Hepatocyte (in vitro differentiated cells): Measurements from ENCODE around the gene CNRIP1. TPM values are rescaled to one million over a fixed set of nuclear protein-coding genes. Genes with fewer than 3 reads are reported as not detected.

ENCODE experiments used
- DNase-seq: peaks from one replicate; pipeline ENCODE4 v3.0.0-alpha.2; 2016; ENCODE audit warnings: low spot score
- H2AFZ ChIP-seq: fragments of 200-600 bp; sonication (generic); 2 replicates; pipeline ENCODE4 v1.6.0; 2016; ENCODE audit warnings: antibody characterized with exemption, mild to moderate bottlenecking
- H3K27ac ChIP-seq: fragments of 200-600 bp; sonication (generic); 2 replicates; pipeline ENCODE4 v1.5.1; 2016; ENCODE audit warnings: mild to moderate bottlenecking
- H3K27me3 ChIP-seq: fragments of 200-600 bp; sonication (generic); 2 replicates; pipeline ENCODE4 v1.6.1; 2016
- H3K36me3 ChIP-seq: fragments of 200-600 bp; sonication (generic); replicated peaks from 2 replicates; pipeline ENCODE4 v1.5.1; 2016; ENCODE audit warnings: low read depth; ENCODE audit not compliant: insufficient read depth
- H3K4me1 ChIP-seq: fragments of 200-600 bp; sonication (generic); 2 replicates; pipeline ENCODE4 v1.5.1; 2016; ENCODE audit warnings: mild to moderate bottlenecking, moderate library complexity; ENCODE audit not compliant: insufficient read depth
- H3K4me2 ChIP-seq: fragments of 200-600 bp; sonication (generic); 2 replicates; pipeline ENCODE4 v1.6.0; 2016
- H3K4me3 ChIP-seq: fragments of 200-600 bp; sonication (generic); 2 replicates; pipeline ENCODE4 v1.5.1; 2016; ENCODE audit warnings: mild to moderate bottlenecking
- H3K79me2 ChIP-seq: fragments of 200-600 bp; sonication (generic); 2 replicates; pipeline ENCODE4 v1.6.0; 2017; ENCODE audit warnings: mild to moderate bottlenecking
- H3K9me2 ChIP-seq: fragments of 200-600 bp; sonication (generic); replicated peaks from 2 replicates; pipeline ENCODE4 v1.6.0; 2017; ENCODE audit warnings: mild to moderate bottlenecking; ENCODE audit not compliant: insufficient read depth
- H3K9me3 ChIP-seq: fragments of 200-600 bp; sonication (generic); 2 replicates; pipeline ENCODE4 v1.5.1; 2016; ENCODE audit warnings: low read depth, mild to moderate bottlenecking
- H4K20me1 ChIP-seq: fragments of 200-600 bp; sonication (generic); 2 replicates; pipeline ENCODE4 v1.6.0; 2016; ENCODE audit warnings: mild to moderate bottlenecking; ENCODE audit not compliant: insufficient read depth, poor library complexity, severe bottlenecking
- EZH2 ChIP-seq: fragments of 200-600 bp; sonication (generic); IDR thresholded peaks from 2 replicates; pipeline ENCODE4 v1.6.1; 2016; ENCODE audit warnings: antibody characterized with exemption, mild to moderate bottlenecking, borderline replicate concordance
- EZH2phosphoT487 ChIP-seq: fragments of 200-600 bp; sonication (generic); IDR thresholded peaks from one replicate; pipeline ENCODE4 v1.6.1; 2018; ENCODE audit warnings: antibody characterized with exemption, mild to moderate bottlenecking, low read depth, moderate library complexity; ENCODE audit not compliant: unreplicated experiment, severe bottlenecking
- WGBS: methylation state at CpG from one replicate; pipeline ENCODE4 v1.1.6; 2016; ENCODE audit warnings: low lambda C conversion rate; ENCODE audit errors: missing lambda C conversion rate; 5-methylcytosine and 5-hydroxymethylcytosine counted together
- polyA plus RNA-seq: library from polyadenylated mRNA; unstranded; fragments of >200 nt; fragmentation: Nextera tagmentation; extraction: Ambion mirVana; gene quantifications from 2 replicates; pipeline ENCODE4 v1.2.1, GENCODE V29; 2016
- total RNA-seq: library from RNA; depleted of rRNA; stranded (reverse); fragments of >200 nt; gene quantifications from 2 replicates; pipeline ENCODE4 v1.2.3, GENCODE V29; 2014
- TF ChIP-seq, protein P1 (sequence below): fragments of 200-600 bp; sonication (generic); IDR thresholded peaks from 2 replicates; pipeline ENCODE4 v1.5.1; 2016; ENCODE audit warnings: antibody characterized with exemption, mild to moderate bottlenecking; ENCODE audit not compliant: poor library complexity

Gene CNRIP1
- total and polyA plus RNA-seq, 2 experiments from 2014 or later: 3.1 to 5.8 TPM

DNA sequence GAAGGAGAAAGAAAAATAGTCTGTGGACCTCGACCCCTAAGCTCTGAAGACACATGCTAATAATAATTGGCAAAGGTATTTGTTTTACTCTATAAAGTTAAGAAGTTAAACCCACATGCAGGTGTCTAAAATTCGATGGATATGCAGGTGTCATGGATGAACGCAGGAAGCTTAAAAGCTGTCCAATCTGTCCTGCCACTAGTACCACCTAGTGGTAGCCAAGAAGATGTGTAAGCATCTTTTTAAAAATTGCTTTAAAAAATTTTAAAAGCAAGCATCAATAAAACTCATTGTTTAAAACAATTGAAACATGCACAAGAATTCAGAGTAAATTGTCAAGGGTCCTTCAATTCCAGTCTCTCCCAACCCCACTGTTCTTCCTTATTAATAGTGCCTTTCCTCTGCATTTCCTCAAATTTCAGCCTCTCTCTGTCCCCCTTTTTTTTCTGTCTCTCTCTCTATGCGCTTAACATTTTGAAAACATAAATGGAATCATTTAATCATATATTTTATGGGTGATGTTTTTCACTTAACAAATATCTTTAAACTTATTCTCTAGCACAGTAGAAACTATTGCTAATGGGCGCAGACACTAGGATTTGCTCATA, 36.8 kb downstream of the CNRIP1 start:
- H3K27me3 ChIP-seq: peaks cover 4% of the 10 kb centered on the region
- H2AFZ ChIP-seq: no peak overlapping the region
- peak; percentile 54 for DNase-seq
- no peaks in the 10 kb centered on the region for H3K36me3 ChIP-seq
- no peak overlapping the region for H3K27ac ChIP-seq
- no peaks in the 10 kb centered on the region for H4K20me1 ChIP-seq
- H3K9me2 ChIP-seq: no peaks in the 10 kb centered on the region
- no peaks in the 10 kb centered on the region for H3K9me3 ChIP-seq
- H3K4me1 ChIP-seq: no peaks in the 10 kb centered on the region
- WGBS: 41% methylated on average over 5 of the region's 5 CpGs
- H3K4me2 ChIP-seq: no peak overlapping the region
- TF ChIP-seq, protein P1, sequence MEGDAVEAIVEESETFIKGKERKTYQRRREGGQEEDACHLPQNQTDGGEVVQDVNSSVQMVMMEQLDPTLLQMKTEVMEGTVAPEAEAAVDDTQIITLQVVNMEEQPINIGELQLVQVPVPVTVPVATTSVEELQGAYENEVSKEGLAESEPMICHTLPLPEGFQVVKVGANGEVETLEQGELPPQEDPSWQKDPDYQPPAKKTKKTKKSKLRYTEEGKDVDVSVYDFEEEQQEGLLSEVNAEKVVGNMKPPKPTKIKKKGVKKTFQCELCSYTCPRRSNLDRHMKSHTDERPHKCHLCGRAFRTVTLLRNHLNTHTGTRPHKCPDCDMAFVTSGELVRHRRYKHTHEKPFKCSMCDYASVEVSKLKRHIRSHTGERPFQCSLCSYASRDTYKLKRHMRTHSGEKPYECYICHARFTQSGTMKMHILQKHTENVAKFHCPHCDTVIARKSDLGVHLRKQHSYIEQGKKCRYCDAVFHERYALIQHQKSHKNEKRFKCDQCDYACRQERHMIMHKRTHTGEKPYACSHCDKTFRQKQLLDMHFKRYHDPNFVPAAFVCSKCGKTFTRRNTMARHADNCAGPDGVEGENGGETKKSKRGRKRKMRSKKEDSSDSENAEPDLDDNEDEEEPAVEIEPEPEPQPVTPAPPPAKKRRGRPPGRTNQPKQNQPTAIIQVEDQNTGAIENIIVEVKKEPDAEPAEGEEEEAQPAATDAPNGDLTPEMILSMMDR: peak; percentile 82
- no peak for TF ChIP-seq EZH2phosphoT487
- H3K4me3 ChIP-seq: no peak overlapping the region
- no peaks in the 10 kb centered on the region for H3K79me2 ChIP-seq

DNA sequence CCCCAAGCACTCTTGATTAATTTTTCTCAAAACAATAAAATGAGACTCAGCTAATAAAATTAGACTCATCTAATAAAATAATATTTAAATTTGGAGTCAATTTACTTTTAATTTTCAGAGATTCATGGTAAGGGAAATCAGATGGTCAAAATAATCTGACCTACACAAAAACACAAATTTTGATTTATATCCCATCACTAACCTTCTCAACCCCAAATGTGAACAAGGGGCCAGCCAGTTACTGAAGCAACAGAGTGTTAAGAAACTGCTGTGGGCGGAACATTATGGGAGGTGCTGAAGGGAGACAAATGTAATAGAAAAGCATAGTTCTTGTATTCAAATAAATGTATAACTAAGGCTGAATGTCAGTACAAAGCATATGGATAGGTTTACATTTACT, 39.0 kb downstream of the CNRIP1 start:
- no peaks in the 10 kb centered on the region for H3K9me2 ChIP-seq
- H3K27me3 ChIP-seq: peaks cover 13% of the 10 kb centered on the region
- H2AFZ ChIP-seq: no peak overlapping the region
- TF ChIP-seq, protein P1: no peak
- no peak for TF ChIP-seq EZH2
- TF ChIP-seq EZH2phosphoT487: no peak
- 89% methylated on average over 1 of the region's 1 CpG for WGBS
- H3K36me3 ChIP-seq: no peaks in the 10 kb centered on the region
- no peak overlapping the region for H3K4me3 ChIP-seq
- H3K9me3 ChIP-seq: no peaks in the 10 kb centered on the region
- H3K4me2 ChIP-seq: no peak overlapping the region
- no peak overlapping the region for H3K27ac ChIP-seq
- no peak for DNase-seq
- H3K79me2 ChIP-seq: no peaks in the 10 kb centered on the region
- H4K20me1 ChIP-seq: no peaks in the 10 kb centered on the region
- H3K4me1 ChIP-seq: no peaks in the 10 kb centered on the region

DNA sequence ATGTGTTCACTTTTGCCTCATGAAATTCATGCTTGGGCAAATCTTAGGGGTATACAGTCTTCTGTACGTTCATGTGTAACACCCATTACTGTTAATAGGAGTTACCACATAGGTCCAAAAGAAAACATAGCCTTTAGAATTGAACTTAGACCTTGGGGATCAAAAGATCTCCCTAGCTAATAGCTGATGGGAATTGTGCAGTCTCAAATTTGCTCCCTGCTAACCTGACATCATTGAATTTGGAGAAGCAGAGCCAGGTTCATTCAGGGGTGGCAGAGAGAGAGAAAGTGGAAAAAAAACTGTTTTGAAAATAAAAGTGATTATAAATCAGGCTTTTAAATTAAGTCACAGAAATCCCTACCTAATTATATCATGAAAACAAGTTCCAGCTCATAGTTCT, 39.4 kb downstream of the CNRIP1 start:
- WGBS: 84% methylated on average over 1 of the region's 1 CpG
- H4K20me1 ChIP-seq: no peaks in the 10 kb centered on the region
- H3K4me1 ChIP-seq: no peaks in the 10 kb centered on the region
- no peak overlapping the region for H2AFZ ChIP-seq
- no peak overlapping the region for H3K4me2 ChIP-seq
- no peaks in the 10 kb centered on the region for H3K9me2 ChIP-seq
- H3K4me3 ChIP-seq: no peak overlapping the region
- DNase-seq: no peak
- no peaks in the 10 kb centered on the region for H3K79me2 ChIP-seq
- H3K36me3 ChIP-seq: no peaks in the 10 kb centered on the region
- H3K27ac ChIP-seq: no peak overlapping the region
- TF ChIP-seq EZH2 (no peak), EZH2phosphoT487 (no peak)
- TF ChIP-seq, protein P1: no peak
- peaks cover 13% of the 10 kb centered on the region for H3K27me3 ChIP-seq
- H3K9me3 ChIP-seq: no peaks in the 10 kb centered on the region

DNA sequence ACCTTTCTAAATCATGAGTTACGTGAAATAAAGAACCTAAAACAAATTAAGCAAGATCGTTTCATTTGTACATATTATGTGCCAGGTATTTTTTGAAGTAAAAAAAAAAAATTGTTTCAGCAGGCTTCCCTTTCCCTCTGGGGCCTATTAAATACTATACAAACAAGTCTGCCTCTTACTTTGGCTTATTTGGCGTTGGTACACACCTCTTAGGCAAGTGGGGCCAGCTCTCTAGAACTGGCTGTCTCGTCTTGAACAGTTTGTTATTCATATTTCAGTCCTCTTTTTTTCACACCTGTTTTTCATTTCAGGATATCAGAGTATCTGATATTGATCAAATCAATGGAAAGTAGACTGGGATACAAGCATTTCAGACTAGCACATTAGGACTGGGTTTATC, 40.1 kb downstream of the CNRIP1 start:
- Histone ChIP-seq H3K36me3 (no peaks in the 10 kb centered on the region), H3K4me1 (no peaks in the 10 kb centered on the region), H2AFZ (no peak overlapping the region), H3K9me2 (no peaks in the 10 kb centered on the region), H3K4me2 (no peak overlapping the region), H3K27me3 (peaks cover 13% of the 10 kb centered on the region), H4K20me1 (no peaks in the 10 kb centered on the region), H3K27ac (no peak overlapping the region), H3K79me2 (no peaks in the 10 kb centered on the region), H3K9me3 (no peaks in the 10 kb centered on the region), H3K4me3 (no peak overlapping the region)
- no peak for DNase-seq
- TF ChIP-seq EZH2phosphoT487 (no peak), EZH2 (no peak)
- TF ChIP-seq, protein P1: no peak
- 74% methylated on average over 4 of the region's 4 CpGs for WGBS
